HEK293 (cell line): ENCODE measurements around the gene CCSER2.

ENCODE experiments used
- EGR2 ChIP-seq: fragments of 450-650 bp; formaldehyde crosslinking; IDR thresholded peaks from 2 replicates; pipeline ENCODE4 v1.5.1; 2016; ENCODE audit warnings: low read depth, missing biosample characterization, missing genetic modification characterization
- KLF1 ChIP-seq: fragments of 450-650 bp; formaldehyde crosslinking; IDR thresholded peaks from 2 replicates; pipeline ENCODE4 v1.5.1; 2016; ENCODE audit warnings: missing biosample characterization, missing genetic modification characterization
- KLF7 ChIP-seq: fragments of 450-650 bp; formaldehyde crosslinking; IDR thresholded peaks from 2 replicates; pipeline ENCODE4 v1.5.1; 2016; ENCODE audit warnings: missing biosample characterization, missing genetic modification characterization, borderline replicate concordance
- KLF8 ChIP-seq: fragments of 450-650 bp; formaldehyde crosslinking; IDR thresholded peaks from 2 replicates; pipeline ENCODE4 v1.5.1; 2016; ENCODE audit warnings: missing biosample characterization, missing genetic modification characterization
- OSR2 ChIP-seq: fragments of 450-650 bp; formaldehyde crosslinking; IDR thresholded peaks from 2 replicates; pipeline ENCODE4 v1.5.1; 2016; ENCODE audit warnings: missing biosample characterization, missing genetic modification characterization
- ZBTB48 ChIP-seq: fragments of 450-650 bp; formaldehyde crosslinking; IDR thresholded peaks from 2 replicates; pipeline ENCODE4 v1.5.1; 2016; ENCODE audit warnings: missing biosample characterization, missing genetic modification characterization
- ZEB2 ChIP-seq: fragments of 450-650 bp; formaldehyde crosslinking; IDR thresholded peaks from 2 replicates; pipeline ENCODE4 v1.5.1; 2016; ENCODE audit warnings: missing biosample characterization, missing genetic modification characterization
- ZFP41 ChIP-seq: fragments of 450-650 bp; formaldehyde crosslinking; IDR thresholded peaks from 2 replicates; pipeline ENCODE4 v1.5.1; 2016; ENCODE audit warnings: missing biosample characterization, missing genetic modification characterization, borderline replicate concordance
- ZNF10 ChIP-seq: fragments of 450-650 bp; formaldehyde crosslinking; IDR thresholded peaks from 2 replicates; pipeline ENCODE4 v1.5.1; 2017; ENCODE audit warnings: missing biosample characterization, missing genetic modification characterization
- ZNF112 ChIP-seq: fragments of 450-650 bp; formaldehyde crosslinking; IDR thresholded peaks from 2 replicates; pipeline ENCODE4 v1.5.0; 2017; ENCODE audit warnings: missing biosample characterization, missing genetic modification characterization
- ZNF132 ChIP-seq: fragments of 450-650 bp; formaldehyde crosslinking; IDR thresholded peaks from 2 replicates; pipeline ENCODE4 v1.5.1; 2017; ENCODE audit warnings: missing biosample characterization, missing genetic modification characterization, borderline replicate concordance
- ZNF140 ChIP-seq: fragments of 450-650 bp; formaldehyde crosslinking; IDR thresholded peaks from 2 replicates; pipeline ENCODE4 v1.5.1; 2016; ENCODE audit warnings: missing biosample characterization, missing genetic modification characterization
- ZNF335 ChIP-seq: fragments of 450-650 bp; formaldehyde crosslinking; conservative IDR thresholded peaks from 2 replicates; pipeline ENCODE4 v1.5.1; 2016; ENCODE audit warnings: missing biosample characterization, missing genetic modification characterization
- ZNF530 ChIP-seq: fragments of 450-650 bp; formaldehyde crosslinking; IDR thresholded peaks from 2 replicates; pipeline ENCODE4 v1.5.1; 2016; ENCODE audit warnings: low read depth, missing biosample characterization, missing genetic modification characterization
- ZNF548 ChIP-seq: fragments of 450-650 bp; formaldehyde crosslinking; IDR thresholded peaks from 2 replicates; pipeline ENCODE4 v1.5.1; 2016; ENCODE audit warnings: missing biosample characterization, missing genetic modification characterization
- ZNF561 ChIP-seq: fragments of 450-650 bp; IDR thresholded peaks from 2 replicates; pipeline ENCODE4 v1.5.1; 2018; ENCODE audit warnings: missing biosample characterization, missing genetic modification characterization, borderline replicate concordance
- ZNF658 ChIP-seq: fragments of 450-650 bp; formaldehyde crosslinking; IDR thresholded peaks from 2 replicates; pipeline ENCODE4; 2016; ENCODE audit warnings: missing biosample characterization, missing genetic modification characterization
- ZNF701 ChIP-seq: fragments of 450-650 bp; formaldehyde crosslinking; IDR thresholded peaks from 2 replicates; pipeline ENCODE4 v1.5.1; 2016; ENCODE audit warnings: missing biosample characterization, missing genetic modification characterization
- ZNF76 ChIP-seq: fragments of 450-650 bp; formaldehyde crosslinking; IDR thresholded peaks from 2 replicates; pipeline ENCODE4; 2016; ENCODE audit warnings: low read depth, missing biosample characterization, missing genetic modification characterization, borderline replicate concordance
- ZNF777 ChIP-seq: fragments of 450-650 bp; formaldehyde crosslinking; IDR thresholded peaks from 2 replicates; pipeline ENCODE4 v1.5.1; 2017; ENCODE audit warnings: missing biosample characterization, missing genetic modification characterization, borderline replicate concordance
- ZNF785 ChIP-seq: fragments of 450-650 bp; formaldehyde crosslinking; IDR thresholded peaks from 2 replicates; pipeline ENCODE4 v1.5.1; 2016; ENCODE audit warnings: missing biosample characterization, missing genetic modification characterization
- ZNF791 ChIP-seq: fragments of 450-650 bp; formaldehyde crosslinking; IDR thresholded peaks from 2 replicates; pipeline ENCODE4 v1.5.1; 2016; ENCODE audit warnings: missing biosample characterization, missing genetic modification characterization
- TF ChIP-seq, protein P1 (sequence below): fragments of 450-650 bp; formaldehyde crosslinking; IDR thresholded peaks from 2 replicates; pipeline ENCODE4 v1.5.1; 2016; ENCODE audit warnings: missing biosample characterization, missing genetic modification characterization, low read depth
- TF ChIP-seq, protein P2 (sequence below): fragments of 450-650 bp; formaldehyde crosslinking; IDR thresholded peaks from 2 replicates; pipeline ENCODE4 v1.5.1; 2017; ENCODE audit warnings: missing biosample characterization, missing genetic modification characterization
- TF ChIP-seq, protein P3 (sequence below): fragments of 450-650 bp; formaldehyde crosslinking; IDR thresholded peaks from 2 replicates; pipeline ENCODE4 v1.5.1; 2016; ENCODE audit warnings: missing biosample characterization, missing genetic modification characterization
- TF ChIP-seq, protein P4 (sequence below): IDR thresholded peaks from 2 replicates; pipeline ENCODE4 v1.6.1; 2011; ENCODE audit warnings: mild to moderate bottlenecking, low read depth, low read length, borderline replicate concordance
- TF ChIP-seq, protein P5 (sequence below): fragments of 450-650 bp; formaldehyde crosslinking; IDR thresholded peaks from 2 replicates; pipeline ENCODE4 v1.5.1; 2016; ENCODE audit warnings: missing biosample characterization, missing genetic modification characterization
- TF ChIP-seq, protein P6 (sequence below): fragments of 450-650 bp; formaldehyde crosslinking; IDR thresholded peaks from 2 replicates; pipeline ENCODE4 v1.5.1; 2016; ENCODE audit warnings: missing biosample characterization, missing genetic modification characterization
- TF ChIP-seq, protein P7 (sequence below): fragments of 450-650 bp; formaldehyde crosslinking; optimal IDR thresholded peaks from 2 replicates; pipeline ENCODE3; 2016; ENCODE audit warnings: missing biosample characterization, mild to moderate bottlenecking, missing genetic modification characterization

The CCSER2 gene

DNA sequence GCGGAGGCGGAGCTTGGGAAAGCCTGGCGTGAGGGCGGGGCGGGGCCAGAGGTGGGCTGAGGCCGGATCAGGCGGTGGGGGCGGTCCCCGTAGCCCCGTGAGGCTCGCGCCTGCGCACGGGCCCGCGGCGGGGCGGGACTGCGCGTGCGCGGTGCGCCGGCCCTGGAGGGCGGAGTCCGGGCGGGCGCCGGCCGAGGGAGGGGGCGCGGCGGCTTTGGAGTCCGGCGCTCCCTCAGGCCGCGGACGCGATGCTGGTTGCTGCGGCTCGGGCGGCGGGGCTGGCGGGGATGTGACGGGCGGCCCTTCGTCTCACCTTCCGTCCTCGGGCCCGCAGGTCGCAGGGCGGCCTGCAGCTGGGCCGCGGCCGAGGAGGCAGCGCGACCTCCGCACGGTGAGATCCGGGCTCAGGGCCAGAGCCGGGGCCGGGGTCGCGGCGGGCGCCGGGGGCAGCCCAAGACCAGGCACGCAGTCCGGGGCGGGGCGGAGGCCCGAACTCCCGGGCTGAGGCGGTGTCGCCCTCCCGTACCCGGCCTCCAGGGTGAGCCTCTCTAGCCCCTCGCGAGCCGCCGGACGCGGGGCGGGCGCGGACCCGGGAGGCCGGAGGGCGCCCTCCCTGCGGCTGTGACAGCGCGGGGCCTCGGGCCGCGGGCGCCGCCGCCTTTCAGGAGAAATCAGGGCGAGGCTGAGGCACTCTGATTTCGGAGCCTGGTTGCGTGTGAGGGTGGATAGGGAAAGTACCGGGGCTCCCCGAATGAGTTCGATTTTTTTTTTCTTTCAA is at the start of gene CCSER2 (continued):
- TF ChIP-seq ZNF530 = no peak
- TF ChIP-seq, protein P1, sequence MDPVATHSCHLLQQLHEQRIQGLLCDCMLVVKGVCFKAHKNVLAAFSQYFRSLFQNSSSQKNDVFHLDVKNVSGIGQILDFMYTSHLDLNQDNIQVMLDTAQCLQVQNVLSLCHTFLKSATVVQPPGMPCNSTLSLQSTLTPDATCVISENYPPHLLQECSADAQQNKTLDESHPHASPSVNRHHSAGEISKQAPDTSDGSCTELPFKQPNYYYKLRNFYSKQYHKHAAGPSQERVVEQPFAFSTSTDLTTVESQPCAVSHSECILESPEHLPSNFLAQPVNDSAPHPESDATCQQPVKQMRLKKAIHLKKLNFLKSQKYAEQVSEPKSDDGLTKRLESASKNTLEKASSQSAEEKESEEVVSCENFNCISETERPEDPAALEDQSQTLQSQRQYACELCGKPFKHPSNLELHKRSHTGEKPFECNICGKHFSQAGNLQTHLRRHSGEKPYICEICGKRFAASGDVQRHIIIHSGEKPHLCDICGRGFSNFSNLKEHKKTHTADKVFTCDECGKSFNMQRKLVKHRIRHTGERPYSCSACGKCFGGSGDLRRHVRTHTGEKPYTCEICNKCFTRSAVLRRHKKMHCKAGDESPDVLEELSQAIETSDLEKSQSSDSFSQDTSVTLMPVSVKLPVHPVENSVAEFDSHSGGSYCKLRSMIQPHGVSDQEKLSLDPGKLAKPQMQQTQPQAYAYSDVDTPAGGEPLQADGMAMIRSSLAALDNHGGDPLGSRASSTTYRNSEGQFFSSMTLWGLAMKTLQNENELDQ (tag by site-specific recombination) = no peak
- no peak for TF ChIP-seq ZNF335 (tag by site-specific recombination)
- TF ChIP-seq, protein P2, sequence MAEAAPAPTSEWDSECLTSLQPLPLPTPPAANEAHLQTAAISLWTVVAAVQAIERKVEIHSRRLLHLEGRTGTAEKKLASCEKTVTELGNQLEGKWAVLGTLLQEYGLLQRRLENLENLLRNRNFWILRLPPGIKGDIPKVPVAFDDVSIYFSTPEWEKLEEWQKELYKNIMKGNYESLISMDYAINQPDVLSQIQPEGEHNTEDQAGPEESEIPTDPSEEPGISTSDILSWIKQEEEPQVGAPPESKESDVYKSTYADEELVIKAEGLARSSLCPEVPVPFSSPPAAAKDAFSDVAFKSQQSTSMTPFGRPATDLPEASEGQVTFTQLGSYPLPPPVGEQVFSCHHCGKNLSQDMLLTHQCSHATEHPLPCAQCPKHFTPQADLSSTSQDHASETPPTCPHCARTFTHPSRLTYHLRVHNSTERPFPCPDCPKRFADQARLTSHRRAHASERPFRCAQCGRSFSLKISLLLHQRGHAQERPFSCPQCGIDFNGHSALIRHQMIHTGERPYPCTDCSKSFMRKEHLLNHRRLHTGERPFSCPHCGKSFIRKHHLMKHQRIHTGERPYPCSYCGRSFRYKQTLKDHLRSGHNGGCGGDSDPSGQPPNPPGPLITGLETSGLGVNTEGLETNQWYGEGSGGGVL (tag by site-specific recombination) = no peak
- TF ChIP-seq, protein P3, sequence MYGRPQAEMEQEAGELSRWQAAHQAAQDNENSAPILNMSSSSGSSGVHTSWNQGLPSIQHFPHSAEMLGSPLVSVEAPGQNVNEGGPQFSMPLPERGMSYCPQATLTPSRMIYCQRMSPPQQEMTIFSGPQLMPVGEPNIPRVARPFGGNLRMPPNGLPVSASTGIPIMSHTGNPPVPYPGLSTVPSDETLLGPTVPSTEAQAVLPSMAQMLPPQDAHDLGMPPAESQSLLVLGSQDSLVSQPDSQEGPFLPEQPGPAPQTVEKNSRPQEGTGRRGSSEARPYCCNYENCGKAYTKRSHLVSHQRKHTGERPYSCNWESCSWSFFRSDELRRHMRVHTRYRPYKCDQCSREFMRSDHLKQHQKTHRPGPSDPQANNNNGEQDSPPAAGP = no peak
- TF ChIP-seq ZFP41 (tag by site-specific recombination) = no peak
- TF ChIP-seq ZNF658 (tag by site-specific recombination) = no peak
- TF ChIP-seq, protein P4, sequence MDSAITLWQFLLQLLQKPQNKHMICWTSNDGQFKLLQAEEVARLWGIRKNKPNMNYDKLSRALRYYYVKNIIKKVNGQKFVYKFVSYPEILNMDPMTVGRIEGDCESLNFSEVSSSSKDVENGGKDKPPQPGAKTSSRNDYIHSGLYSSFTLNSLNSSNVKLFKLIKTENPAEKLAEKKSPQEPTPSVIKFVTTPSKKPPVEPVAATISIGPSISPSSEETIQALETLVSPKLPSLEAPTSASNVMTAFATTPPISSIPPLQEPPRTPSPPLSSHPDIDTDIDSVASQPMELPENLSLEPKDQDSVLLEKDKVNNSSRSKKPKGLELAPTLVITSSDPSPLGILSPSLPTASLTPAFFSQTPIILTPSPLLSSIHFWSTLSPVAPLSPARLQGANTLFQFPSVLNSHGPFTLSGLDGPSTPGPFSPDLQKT = no peak
- no peak for TF ChIP-seq ZNF132 (tag by site-specific recombination)
- TF ChIP-seq ZNF10 = no peak
- no peak for TF ChIP-seq KLF1 (tag by site-specific recombination)
- TF ChIP-seq ZNF785 (tag by site-specific recombination) = no peak
- TF ChIP-seq ZNF791 (tag by site-specific recombination) = no peak
- no peak for TF ChIP-seq ZNF777 (tag by site-specific recombination)
- TF ChIP-seq ZNF76 (tag by site-specific recombination) = no peak
- TF ChIP-seq, protein P5, sequence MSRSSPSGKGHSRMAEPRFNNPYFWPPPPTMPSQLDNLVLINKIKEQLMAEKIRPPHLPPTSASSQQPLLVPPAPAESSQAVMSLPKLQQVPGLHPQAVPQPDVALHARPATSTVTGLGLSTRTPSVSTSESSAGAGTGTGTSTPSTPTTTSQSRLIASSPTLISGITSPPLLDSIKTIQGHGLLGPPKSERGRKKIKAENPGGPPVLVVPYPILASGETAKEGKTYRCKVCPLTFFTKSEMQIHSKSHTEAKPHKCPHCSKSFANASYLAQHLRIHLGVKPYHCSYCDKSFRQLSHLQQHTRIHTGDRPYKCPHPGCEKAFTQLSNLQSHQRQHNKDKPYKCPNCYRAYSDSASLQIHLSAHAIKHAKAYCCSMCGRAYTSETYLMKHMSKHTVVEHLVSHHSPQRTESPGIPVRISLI (tag by site-specific recombination) = no peak
- no peak for TF ChIP-seq ZBTB48 (tag by site-specific recombination)
- no peak for TF ChIP-seq EGR2 (tag by site-specific recombination)
- TF ChIP-seq ZNF112 (tag by site-specific recombination) = no peak
- TF ChIP-seq, protein P6, sequence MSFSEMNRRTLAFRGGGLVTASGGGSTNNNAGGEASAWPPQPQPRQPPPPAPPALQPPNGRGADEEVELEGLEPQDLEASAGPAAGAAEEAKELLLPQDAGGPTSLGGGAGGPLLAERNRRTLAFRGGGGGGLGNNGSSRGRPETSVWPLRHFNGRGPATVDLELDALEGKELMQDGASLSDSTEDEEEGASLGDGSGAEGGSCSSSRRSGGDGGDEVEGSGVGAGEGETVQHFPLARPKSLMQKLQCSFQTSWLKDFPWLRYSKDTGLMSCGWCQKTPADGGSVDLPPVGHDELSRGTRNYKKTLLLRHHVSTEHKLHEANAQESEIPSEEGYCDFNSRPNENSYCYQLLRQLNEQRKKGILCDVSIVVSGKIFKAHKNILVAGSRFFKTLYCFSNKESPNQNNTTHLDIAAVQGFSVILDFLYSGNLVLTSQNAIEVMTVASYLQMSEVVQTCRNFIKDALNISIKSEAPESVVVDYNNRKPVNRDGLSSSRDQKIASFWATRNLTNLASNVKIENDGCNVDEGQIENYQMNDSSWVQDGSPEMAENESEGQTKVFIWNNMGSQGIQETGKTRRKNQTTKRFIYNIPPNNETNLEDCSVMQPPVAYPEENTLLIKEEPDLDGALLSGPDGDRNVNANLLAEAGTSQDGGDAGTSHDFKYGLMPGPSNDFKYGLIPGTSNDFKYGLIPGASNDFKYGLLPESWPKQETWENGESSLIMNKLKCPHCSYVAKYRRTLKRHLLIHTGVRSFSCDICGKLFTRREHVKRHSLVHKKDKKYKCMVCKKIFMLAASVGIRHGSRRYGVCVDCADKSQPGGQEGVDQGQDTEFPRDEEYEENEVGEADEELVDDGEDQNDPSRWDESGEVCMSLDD = no peak
- TF ChIP-seq ZNF561 (tag by site-specific recombination) = peak; percentile 71; the same call in 1 of the 2 replicates
- no peak for TF ChIP-seq KLF7
- TF ChIP-seq, protein P7, sequence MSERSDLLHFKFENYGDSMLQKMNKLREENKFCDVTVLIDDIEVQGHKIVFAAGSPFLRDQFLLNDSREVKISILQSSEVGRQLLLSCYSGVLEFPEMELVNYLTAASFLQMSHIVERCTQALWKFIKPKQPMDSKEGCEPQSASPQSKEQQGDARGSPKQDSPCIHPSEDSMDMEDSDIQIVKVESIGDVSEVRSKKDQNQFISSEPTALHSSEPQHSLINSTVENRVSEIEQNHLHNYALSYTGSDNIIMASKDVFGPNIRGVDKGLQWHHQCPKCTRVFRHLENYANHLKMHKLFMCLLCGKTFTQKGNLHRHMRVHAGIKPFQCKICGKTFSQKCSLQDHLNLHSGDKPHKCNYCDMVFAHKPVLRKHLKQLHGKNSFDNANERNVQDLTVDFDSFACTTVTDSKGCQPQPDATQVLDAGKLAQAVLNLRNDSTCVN = peak; percentile 51
- no peak for TF ChIP-seq KLF8 (tag by site-specific recombination)
- no peak for TF ChIP-seq OSR2 (tag by site-specific recombination)
- no peak for TF ChIP-seq ZNF548
- TF ChIP-seq ZNF701 (tag by site-specific recombination) = no peak
- TF ChIP-seq ZEB2 = no peak
- TF ChIP-seq ZNF140 (tag by site-specific recombination) = no peak
